NOMO-1 (cell line): ENCODE measurements around the gene GAREM2.
A peak's percentile ranks its signal among the peaks of the same experiment; 100 is the strongest.
"Not testable (repeated sequence)": the region's sequence is repeated elsewhere in the genome, so short reads cannot be mapped to it uniquely, and the experiment has no call there.

Experiments
- DNase-seq, 2 experiments: peaks; one replicate each; lab custom pipeline; 2025; ENCODE audit not compliant: unreplicated experiment in 2 of 2; lab: John Stamatoyannopoulos, UW

GAREM2 gene

GRCh38 chr2:26172871-26173775 lies at the start of gene GAREM2:
Gene GAREM2, plus strand, starts transcription at chr2:26173088. Its CDS starts 133 bp downstream, at chr2:26173221.
- no peak for DNase-seq

- DNase-seq = no peak
Observed at GRCh38 chr2:26123426-26123825, 49.5 kb upstream of the GAREM2 start.

GRCh38 chr2:26126074-26126473 lies 46.8 kb upstream of the GAREM2 start:
- no peak for DNase-seq

DNA sequence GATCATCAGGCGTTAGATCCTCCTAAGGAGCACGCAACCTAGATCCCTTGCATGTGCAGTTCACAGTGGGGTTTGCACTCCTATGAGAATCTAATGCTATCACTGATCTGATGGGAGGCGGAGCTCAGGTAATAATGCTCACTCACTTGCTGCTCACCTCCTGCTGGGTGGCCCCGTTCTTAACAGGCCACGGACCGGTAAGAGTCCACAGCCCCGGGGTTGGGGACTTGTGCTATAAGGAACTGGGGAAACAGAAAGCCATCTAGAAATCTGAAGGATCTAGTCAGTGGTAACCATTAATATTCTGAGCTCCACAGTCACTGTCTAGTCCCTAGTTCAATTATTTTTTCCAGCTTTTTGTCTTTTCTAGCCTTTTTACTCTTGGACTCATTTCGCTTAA lies 44.7 kb upstream of the GAREM2 start:
- DNase-seq = no peak

DNA sequence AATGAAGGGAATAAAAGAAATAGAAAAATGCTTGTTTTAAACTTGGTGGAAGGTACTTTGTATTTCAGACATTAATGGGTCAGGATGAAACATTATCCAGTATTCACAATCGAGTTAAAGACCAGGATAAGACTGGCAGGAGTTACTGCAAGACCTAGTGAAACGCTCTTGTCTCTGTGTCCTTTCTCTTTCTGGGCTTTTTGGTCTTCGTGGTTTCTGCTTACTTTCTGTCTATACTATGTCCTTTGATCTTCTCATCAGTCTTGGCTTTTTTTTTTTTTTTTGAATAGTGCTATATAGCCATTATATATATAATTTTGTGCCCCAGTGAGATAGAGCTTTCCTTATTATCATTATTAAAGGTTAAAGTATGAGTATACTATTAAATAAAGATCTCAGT lies 42.1 kb upstream of the GAREM2 start:
- DNase-seq = no peak

GRCh38 chr2:26136451-26136850 lies 36.4 kb upstream of the GAREM2 start:
- DNase-seq = no peak

DNA sequence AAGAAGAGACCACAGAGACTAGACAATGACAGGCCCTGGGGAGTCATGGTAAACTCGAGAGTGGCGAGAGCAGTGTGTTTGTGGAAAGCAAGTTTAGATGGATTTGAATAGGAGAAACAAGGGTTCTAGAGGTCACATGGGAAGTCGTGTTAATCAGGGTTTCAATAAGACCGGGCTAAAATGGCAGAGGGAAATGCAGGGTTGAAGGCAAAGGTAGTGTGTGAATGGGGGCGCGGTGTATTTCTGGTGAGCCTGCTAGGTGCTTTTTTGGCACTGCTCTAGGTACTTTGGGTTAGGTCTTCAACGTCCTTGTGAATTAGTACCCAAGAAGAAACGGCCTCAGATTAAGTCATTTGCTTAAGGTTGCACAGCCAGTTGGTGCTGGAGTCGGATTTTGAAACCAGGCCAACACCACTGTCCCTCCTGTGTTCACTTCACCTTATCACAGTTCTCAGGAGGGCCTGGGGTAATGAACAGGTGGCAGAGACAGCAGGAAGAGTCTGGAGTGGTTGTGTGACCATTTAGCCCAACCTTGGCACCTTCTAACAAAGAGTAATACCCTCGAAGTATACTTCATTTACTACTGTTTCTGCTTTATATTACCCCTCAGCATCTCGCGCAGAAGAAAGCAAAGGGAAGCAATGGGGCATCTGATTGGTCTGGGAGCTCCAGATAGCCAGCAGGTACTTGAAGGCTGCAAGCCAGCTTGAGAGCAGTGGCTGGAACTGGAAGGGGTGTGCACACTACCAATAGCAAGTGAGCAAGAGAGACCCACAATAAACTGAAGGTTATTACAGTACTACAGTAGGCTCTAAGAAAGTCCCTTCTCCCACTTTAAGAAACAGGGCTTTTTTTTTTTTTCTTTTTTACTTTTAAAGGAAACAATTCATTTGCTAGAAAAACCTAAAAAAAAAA lies 33.4 kb upstream of the GAREM2 start:
- no peak for DNase-seq

DNA sequence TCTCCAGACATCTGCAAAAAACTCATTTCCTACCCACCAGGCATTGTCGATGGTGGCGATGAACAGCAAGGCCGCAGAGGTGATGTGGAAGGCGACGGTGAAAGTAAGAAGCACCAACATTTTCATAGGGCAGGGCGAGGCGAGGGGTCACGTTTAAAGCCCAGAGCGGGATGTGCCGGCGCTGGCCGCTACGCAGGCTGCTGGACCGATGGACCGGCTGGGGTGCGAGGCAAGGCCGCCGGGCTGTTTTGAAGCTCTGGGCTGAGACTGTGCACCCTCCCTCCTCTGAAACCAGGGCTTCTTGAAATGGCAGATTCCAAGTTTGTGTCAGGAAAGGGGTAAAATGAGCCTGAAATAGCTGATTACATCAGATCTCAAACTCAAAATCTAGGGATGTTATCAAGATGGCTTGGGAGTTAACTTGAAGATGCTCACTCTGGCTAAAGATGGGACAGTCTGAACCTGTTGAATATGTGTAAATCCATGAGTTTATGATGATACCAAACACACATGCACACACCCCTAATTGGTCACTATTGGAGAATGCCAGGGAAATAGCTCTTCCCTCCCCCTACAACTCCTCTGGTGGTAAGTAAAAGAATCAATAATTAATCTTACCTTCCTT lies 31.6 kb upstream of the GAREM2 start:
- no peak for DNase-seq

- DNase-seq = peak; percentile 47 to 52
Observed at GRCh38 chr2:26144031-26144430, 28.9 kb upstream of the GAREM2 start.

GRCh38 chr2:26144953-26145680 lies 27.8 kb upstream of the GAREM2 start:
- peak; percentile 30 to 65 for DNase-seq

DNA sequence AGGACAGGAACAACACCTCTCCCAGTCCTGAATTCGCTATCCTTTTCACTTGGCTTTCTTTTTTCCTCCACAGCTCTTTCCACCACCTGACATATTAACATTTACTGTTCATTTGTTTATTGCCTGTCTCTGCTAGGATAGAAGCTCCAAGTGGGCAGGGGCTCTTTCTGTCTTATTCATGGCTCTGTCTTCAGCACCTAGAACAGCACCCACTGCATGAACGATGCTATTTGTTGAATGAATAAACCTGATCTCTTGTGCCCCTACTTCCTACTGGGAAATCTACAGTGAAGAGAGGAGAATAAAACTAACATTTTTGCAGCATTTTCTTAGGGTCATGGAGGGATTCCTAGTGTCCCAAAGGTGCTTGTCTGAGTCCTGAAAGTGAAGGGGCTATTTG lies 24.4 kb upstream of the GAREM2 start:
- DNase-seq = no peak

DNA sequence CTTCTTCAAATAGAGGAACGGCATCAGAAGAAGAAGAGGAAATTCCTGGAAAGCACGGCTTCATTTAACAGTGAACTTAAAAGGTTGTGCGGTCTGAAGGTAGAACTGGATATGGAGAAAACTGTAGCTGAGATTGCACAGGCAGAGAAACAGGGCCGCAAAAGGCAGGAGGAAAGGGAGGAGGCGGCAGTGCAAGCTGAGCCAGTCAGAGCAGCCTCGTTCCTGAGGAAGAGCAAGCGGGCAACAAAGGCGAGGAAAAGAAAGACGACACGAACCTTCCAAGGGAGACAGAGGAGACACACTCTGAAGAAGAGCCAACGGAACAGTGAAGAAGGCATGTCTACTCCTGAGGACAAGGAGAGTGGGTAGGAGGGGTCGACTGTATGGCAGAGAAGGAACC lies 22.6 kb upstream of the GAREM2 start:
- DNase-seq = no peak

DNA sequence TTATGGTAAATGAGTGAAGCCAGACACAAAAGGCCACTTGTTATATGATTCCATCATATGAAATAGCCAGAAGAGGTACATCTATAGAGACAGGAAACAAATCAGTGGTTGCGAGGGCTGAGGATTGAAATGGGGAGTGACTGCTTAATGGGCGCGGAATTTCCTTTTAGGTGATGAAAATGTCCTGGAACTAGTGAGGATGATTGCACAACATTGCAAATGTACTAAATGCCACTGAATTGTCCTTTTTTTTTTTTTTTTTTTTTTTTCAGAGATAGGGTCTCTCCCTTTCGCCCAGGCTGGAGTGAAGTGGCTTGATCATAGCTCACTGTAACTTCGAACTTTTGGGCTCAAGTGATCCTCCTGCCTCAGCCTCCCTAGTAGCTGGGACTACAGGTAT lies 15.3 kb upstream of the GAREM2 start:
- DNase-seq = no peak

GRCh38 chr2:26161926-26162325 lies 11.0 kb upstream of the GAREM2 start:
- no peak for DNase-seq

GRCh38 chr2:26162963-26163362 lies 9.9 kb upstream of the GAREM2 start:
- no peak for DNase-seq

DNA sequence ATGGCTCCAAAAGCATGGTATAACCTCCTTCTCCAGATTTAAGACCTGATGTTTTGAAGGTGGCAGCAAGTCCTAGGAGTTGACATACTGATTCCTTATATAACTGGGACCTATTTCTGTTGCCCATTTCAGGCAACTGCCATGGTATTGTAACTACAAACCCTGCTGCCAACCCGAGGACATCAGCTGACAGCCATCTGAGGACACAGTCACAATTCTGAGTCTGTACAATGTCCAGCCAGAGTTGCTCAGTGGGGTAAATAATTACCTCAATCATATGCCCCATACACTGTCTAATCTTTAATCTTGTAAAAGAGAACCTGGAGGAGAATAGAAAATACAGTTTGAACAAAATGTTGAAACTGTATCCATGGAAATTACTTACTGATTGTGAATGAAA lies 8.7 kb upstream of the GAREM2 start:
- no peak for DNase-seq

- no peak for DNase-seq
Observed at GRCh38 chr2:26164641-26165211, 8.2 kb upstream of the GAREM2 start.

GRCh38 chr2:26165403-26165802 lies 7.5 kb upstream of the GAREM2 start:
- no peak for DNase-seq

DNA sequence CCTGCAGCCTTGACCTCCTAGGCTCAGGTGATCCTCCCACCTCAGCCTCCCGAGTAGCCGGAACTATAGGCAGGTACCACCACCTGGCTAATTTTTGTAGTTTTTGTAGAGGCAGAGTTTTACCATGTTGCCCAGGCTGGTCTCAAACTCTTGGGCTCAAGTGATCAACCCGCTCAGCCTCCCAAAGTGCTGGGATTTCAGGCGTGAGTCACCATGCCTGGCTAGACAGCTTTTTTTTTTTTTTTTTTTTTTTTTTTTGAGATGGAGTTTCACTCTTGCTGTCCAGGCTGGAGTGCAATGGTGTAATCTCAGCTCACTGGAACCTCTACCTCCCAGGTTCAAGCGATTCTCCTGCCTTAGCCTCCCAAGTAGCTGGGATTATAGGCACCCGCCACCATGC lies 6.3 kb upstream of the GAREM2 start:
- not testable (repeated sequence) for DNase-seq

- DNase-seq = no peak
Observed at GRCh38 chr2:26168785-26169184, 4.1 kb upstream of the GAREM2 start.
